HG03354 (cell line): ENCODE data around the gene PPM1H.
"Not testable (repeated sequence)": the region's sequence is repeated elsewhere in the genome, so short reads cannot be mapped to it uniquely, and the experiment has no call there.

ENCODE experiments used
- ATAC-seq: cut with Tn5 transposase; IDR thresholded peaks from one replicate; pipeline ENCODE4 v1.9.1; 2021; ENCODE audit warnings: mild to moderate bottlenecking; ENCODE audit not compliant: unreplicated experiment, poor library complexity, severe bottlenecking

Gene PPM1H

GRCh38 chr12:62781136-62781880 is 153.6 kb downstream of the PPM1H start:
- no peak for ATAC-seq

- no peak for ATAC-seq
These were observed 155.5 kb downstream of the PPM1H start for GRCh38 chr12:62779488-62779887.

GRCh38 chr12:62778187-62778586 is 156.8 kb downstream of the PPM1H start:
- no peak for ATAC-seq

- ATAC-seq, result no peak
These were observed 158.0 kb downstream of the PPM1H start for GRCh38 chr12:62776997-62777396.

- ATAC-seq, result no peak
These were observed 158.4 kb downstream of the PPM1H start for GRCh38 chr12:62776575-62776974.

- ATAC-seq, result no peak
These were observed 160.2 kb downstream of the PPM1H start for GRCh38 chr12:62774794-62775193.

- no peak for ATAC-seq
These were observed 162.5 kb downstream of the PPM1H start for GRCh38 chr12:62772416-62772955.

- no peak for ATAC-seq
These were observed 163.1 kb downstream of the PPM1H start for GRCh38 chr12:62771828-62772227.

- no peak for ATAC-seq
These were observed 164.6 kb downstream of the PPM1H start for GRCh38 chr12:62770381-62770780.

GRCh38 chr12:62769076-62769619 is 165.8 kb downstream of the PPM1H start:
- ATAC-seq, result no peak

- ATAC-seq, result no peak
These were observed 167.0 kb downstream of the PPM1H start for GRCh38 chr12:62767946-62768345.

- no peak for ATAC-seq
These were observed 167.5 kb downstream of the PPM1H start for GRCh38 chr12:62767496-62767895.

GRCh38 chr12:62766496-62766895 is 168.5 kb downstream of the PPM1H start:
- no peak for ATAC-seq

GRCh38 chr12:62763861-62764645 is 170.9 kb downstream of the PPM1H start:
- ATAC-seq, result no peak

GRCh38 chr12:62763312-62763711 is 171.6 kb downstream of the PPM1H start:
- no peak for ATAC-seq

- ATAC-seq, result no peak
These were observed 172.3 kb downstream of the PPM1H start for GRCh38 chr12:62762645-62763044.

GRCh38 chr12:62761658-62762057 is 173.3 kb downstream of the PPM1H start:
- ATAC-seq, result no peak

GRCh38 chr12:62760779-62761178 is 174.2 kb downstream of the PPM1H start:
- peak; percentile 99 for ATAC-seq

- ATAC-seq, result not testable (repeated sequence)
These were observed 174.6 kb downstream of the PPM1H start for GRCh38 chr12:62760341-62760740.

- ATAC-seq, result no peak
These were observed 176.7 kb downstream of the PPM1H start for GRCh38 chr12:62758216-62758615.

GRCh38 chr12:62757048-62757447 is 177.9 kb downstream of the PPM1H start:
- ATAC-seq, result no peak
